ENCODE data around the gene ACVR1.

ACVR1 gene

DNA sequence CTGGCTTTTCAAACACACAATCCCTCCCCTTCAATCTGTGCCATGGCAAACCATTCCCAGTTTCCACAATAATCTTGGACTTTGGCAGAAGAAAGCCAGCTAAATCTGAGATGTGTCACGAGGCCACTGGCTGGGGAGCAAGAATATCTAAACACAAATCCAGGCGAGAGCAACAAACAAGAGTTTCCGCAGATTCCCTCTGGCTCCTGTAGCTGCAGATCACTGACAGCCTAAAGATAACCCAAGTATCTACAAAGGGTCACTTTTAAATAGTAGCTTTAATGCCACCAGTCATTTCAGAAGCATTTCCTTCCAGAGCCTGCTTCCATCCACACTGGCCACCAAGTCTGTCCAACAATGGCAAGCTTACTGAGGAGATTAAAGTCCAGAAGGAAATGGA, 86.9 kb downstream of the ACVR1 start:
- Histone ChIP-seq H3K36me3 (replicated peaks) (no peaks in the 10 kb centered on the region), H3K27me3 (replicated peaks) (no peaks in the 10 kb centered on the region), H3K27ac (no peak overlapping the region), H3K4me3 (ENCODE audit: low read depth, low read length) (no peak overlapping the region)
- no peak for DNase-seq
- TF ChIP-seq, protein P1, sequence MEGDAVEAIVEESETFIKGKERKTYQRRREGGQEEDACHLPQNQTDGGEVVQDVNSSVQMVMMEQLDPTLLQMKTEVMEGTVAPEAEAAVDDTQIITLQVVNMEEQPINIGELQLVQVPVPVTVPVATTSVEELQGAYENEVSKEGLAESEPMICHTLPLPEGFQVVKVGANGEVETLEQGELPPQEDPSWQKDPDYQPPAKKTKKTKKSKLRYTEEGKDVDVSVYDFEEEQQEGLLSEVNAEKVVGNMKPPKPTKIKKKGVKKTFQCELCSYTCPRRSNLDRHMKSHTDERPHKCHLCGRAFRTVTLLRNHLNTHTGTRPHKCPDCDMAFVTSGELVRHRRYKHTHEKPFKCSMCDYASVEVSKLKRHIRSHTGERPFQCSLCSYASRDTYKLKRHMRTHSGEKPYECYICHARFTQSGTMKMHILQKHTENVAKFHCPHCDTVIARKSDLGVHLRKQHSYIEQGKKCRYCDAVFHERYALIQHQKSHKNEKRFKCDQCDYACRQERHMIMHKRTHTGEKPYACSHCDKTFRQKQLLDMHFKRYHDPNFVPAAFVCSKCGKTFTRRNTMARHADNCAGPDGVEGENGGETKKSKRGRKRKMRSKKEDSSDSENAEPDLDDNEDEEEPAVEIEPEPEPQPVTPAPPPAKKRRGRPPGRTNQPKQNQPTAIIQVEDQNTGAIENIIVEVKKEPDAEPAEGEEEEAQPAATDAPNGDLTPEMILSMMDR (IDR thresholded peaks at IDR 0.05; ENCODE audit: low read depth, low read length, missing control alignments): no peak
- in situ Hi-C loops (cut with HindIII; ENCODE audit: low pct_ligation_motif_present, low sequenced_read_pairs): loop anchor here (25.0 kb wide), 1 partner anchor 223 kb away; no protein-coding TSS in a partner anchor

DNA sequence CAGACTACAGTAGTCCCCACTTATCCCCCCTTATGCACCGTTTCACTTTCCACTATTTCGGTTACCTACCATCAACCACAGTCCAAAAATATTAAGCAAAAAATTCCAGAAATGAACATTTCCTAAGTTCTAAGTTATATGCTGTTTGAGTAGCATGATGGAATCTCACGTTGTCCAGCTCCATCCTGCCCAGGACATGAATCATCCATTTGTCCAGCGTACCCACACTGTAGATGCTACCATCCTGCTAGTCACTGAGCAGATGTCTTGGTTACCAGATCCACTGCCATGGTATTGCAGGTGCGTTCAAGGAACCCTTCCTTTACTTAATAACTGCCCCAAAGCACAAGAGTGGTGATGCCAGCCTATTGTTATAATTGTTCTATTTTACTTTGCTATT, 87.9 kb downstream of the ACVR1 start:
- Histone ChIP-seq H3K27me3 (replicated peaks) (no peaks in the 10 kb centered on the region), H3K4me3 (ENCODE audit: low read depth, low read length) (no peak overlapping the region), H3K36me3 (replicated peaks) (no peaks in the 10 kb centered on the region), H3K27ac (no peak overlapping the region)
- DNase-seq: no peak
- TF ChIP-seq, protein P1 (IDR thresholded peaks at IDR 0.05; ENCODE audit: low read depth, low read length, missing control alignments): no peak
- in situ Hi-C loops (cut with HindIII; ENCODE audit: low pct_ligation_motif_present, low sequenced_read_pairs): loop anchor here (25.0 kb wide), 1 partner anchor 224 kb away; no protein-coding TSS in a partner anchor

DNA sequence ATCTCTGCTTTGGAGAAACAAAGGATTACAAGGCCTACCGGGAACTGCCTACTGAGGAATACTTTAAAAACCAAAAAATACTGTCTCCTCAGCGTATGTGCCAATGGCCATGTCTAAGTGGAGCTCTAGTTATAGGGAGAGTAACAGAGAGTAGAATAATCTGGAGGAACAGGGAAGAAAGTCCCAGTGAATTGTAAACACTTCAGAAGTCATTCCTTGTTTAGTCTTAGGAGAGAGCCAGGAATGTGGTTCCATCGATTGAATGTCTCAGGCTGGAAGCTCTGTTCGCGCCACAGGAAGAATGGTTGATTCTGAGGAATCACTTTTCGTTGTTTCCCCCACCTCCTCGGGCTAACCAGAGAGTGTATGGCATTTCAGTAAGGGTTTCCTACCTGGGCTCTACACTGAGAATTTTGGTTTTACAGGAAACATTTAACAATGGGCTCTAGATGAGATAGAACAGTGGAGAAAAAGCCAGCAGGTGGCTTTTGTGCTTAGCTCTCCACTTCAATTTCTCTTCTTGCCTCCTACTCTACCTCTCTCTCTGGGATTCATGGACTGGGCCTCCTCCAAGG, 88.7 kb downstream of the ACVR1 start:
- H3K27ac ChIP-seq: no peak overlapping the region
- DNase-seq: no peak
- TF ChIP-seq, protein P1 (IDR thresholded peaks at IDR 0.05; ENCODE audit: low read depth, low read length, missing control alignments): no peak
- no peaks in the 10 kb centered on the region for H3K27me3 ChIP-seq (replicated peaks)
- no peaks in the 10 kb centered on the region for H3K36me3 ChIP-seq (replicated peaks)
- no peak overlapping the region for H3K4me3 ChIP-seq (ENCODE audit: low read depth, low read length)
- in situ Hi-C loops (cut with HindIII; ENCODE audit: low pct_ligation_motif_present, low sequenced_read_pairs): loop anchor here (25.0 kb wide), 1 partner anchor 225 kb away; no protein-coding TSS in a partner anchor

DNA sequence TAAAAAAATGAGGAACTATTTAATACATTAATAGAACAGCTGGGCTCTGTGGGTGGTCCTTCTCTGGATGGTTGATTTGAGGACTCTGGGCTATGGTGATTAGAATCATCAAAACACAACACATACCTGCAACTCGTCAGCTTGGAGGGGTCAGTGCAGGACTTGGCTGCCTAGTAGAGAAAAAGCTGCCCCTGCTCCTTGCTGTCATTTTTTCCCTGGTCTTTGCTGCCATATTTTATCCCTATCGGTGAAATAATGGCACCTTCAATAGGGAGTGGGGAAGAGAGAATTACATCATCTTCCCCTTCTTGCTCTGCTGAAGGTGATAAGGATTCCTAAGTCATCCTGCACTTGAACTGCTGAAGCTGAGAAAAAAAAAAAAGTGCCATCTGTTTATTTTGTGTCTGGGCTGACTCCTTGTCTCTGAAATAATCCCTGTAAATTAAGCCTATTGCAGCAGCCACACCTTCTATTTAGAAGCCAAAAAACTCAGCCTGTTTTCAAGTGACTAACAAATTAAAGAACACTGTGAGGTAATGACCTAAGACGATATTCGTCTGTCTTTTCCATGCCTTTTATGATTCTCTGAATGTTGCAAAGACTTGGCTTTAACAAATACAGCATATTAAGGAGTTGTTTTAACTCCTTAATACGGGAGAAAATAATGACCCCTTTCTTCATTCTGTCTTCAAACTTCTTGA, 89.3 kb downstream of the ACVR1 start:
- H3K36me3 ChIP-seq (replicated peaks): no peaks in the 10 kb centered on the region
- TF ChIP-seq, protein P1 (IDR thresholded peaks at IDR 0.05; ENCODE audit: low read depth, low read length, missing control alignments): no peak
- in situ Hi-C loops (cut with HindIII; ENCODE audit: low pct_ligation_motif_present, low sequenced_read_pairs): loop anchor here (25.0 kb wide), 1 partner anchor 225 kb away; no protein-coding TSS in a partner anchor
- no peak overlapping the region for H3K27ac ChIP-seq
- no peak for DNase-seq
- no peaks in the 10 kb centered on the region for H3K27me3 ChIP-seq (replicated peaks)
- no peak overlapping the region for H3K4me3 ChIP-seq (ENCODE audit: low read depth, low read length)

DNA sequence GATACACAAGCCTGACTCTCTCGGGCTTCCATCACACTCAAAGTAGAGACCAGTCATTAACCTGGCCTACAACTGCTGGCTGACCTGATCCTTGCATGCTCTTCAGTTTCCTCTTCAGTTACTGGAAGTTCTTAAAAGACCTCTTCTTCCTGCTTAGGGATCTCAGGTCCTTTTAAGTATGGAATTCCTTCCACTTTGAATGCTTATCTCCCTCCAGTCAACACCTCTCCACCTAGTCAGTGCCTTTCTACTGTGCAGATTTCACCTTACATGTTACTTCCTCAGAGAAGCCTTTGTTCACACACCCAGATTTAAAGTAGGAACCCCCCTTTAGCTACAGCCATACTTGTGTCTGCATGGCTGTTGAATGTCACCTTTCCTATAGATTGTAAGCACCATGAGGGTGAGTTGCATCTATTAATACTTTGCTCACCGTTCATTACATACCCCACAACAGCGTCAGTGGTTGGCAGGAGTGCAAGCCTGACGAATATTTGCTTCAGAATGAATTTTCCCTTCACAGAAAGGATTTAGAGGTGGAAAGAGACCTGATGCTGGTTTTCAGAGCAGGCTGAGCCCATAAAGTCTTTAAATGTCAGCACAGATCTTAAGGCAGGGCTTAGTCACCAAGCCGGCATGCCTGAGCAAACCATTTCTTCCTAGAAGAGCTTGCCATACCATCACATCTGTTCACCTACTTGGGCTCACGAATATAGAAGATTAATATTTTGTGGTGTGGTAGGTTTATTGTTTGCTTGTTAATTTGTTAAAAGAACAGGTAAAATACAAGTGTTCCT, 90.1 kb downstream of the ACVR1 start:
- Histone ChIP-seq H3K27me3 (replicated peaks) (no peaks in the 10 kb centered on the region), H3K27ac (no peak overlapping the region), H3K4me3 (ENCODE audit: low read depth, low read length) (no peak overlapping the region), H3K36me3 (replicated peaks) (no peaks in the 10 kb centered on the region)
- TF ChIP-seq, protein P1 (IDR thresholded peaks at IDR 0.05; ENCODE audit: low read depth, low read length, missing control alignments): no peak
- no peak for DNase-seq
- in situ Hi-C loops (cut with HindIII; ENCODE audit: low pct_ligation_motif_present, low sequenced_read_pairs): loop anchor here (25.0 kb wide), 1 partner anchor 226 kb away; no protein-coding TSS in a partner anchor
